GM19372 (cell line): ENCODE measurements around the gene CLTC.

Experiments used
- ATAC-seq: cut with Tn5 transposase; IDR thresholded peaks from one replicate; pipeline ENCODE4 v1.9.1; 2021; ENCODE audit warnings: mild to moderate bottlenecking, low read depth, moderate library complexity; ENCODE audit not compliant: unreplicated experiment

The CLTC gene

GRCh38 chr17:59722623-59723022 lies 102.9 kb downstream of the CLTC start:
- ATAC-seq: no peak

GRCh38 chr17:59723041-59723440 lies 103.3 kb downstream of the CLTC start:
- no peak for ATAC-seq

- ATAC-seq: no peak
Measured at GRCh38 chr17:59723607-59724006, 103.9 kb downstream of the CLTC start.

GRCh38 chr17:59725691-59726090 lies 106.0 kb downstream of the CLTC start:
- no peak for ATAC-seq

GRCh38 chr17:59727817-59728533 lies 108.3 kb downstream of the CLTC start:
- ATAC-seq: no peak

GRCh38 chr17:59730268-59730834 lies 110.7 kb downstream of the CLTC start:
- ATAC-seq: no peak

- ATAC-seq: no peak
Measured at GRCh38 chr17:59733697-59734096, 114.0 kb downstream of the CLTC start.

- ATAC-seq: no peak
Measured at GRCh38 chr17:59734226-59734625, 114.5 kb downstream of the CLTC start.

- ATAC-seq: no peak
Measured at GRCh38 chr17:59737324-59737723, 117.6 kb downstream of the CLTC start.

GRCh38 chr17:59743842-59744241 lies 124.1 kb downstream of the CLTC start:
- no peak for ATAC-seq

- no peak for ATAC-seq
Measured at GRCh38 chr17:59745040-59745439, 125.3 kb downstream of the CLTC start.
